DMS53 (cell line): ENCODE data around the gene TBXAS1.
"Not testable (repeated sequence)": the region's sequence is repeated elsewhere in the genome, so short reads cannot be mapped to it uniquely, and the experiment has no call there.

Source experiments
- DNase-seq: peaks from one replicate; lab custom pipeline; 2025; lab: John Stamatoyannopoulos, UW

TBXAS1 gene

DNA sequence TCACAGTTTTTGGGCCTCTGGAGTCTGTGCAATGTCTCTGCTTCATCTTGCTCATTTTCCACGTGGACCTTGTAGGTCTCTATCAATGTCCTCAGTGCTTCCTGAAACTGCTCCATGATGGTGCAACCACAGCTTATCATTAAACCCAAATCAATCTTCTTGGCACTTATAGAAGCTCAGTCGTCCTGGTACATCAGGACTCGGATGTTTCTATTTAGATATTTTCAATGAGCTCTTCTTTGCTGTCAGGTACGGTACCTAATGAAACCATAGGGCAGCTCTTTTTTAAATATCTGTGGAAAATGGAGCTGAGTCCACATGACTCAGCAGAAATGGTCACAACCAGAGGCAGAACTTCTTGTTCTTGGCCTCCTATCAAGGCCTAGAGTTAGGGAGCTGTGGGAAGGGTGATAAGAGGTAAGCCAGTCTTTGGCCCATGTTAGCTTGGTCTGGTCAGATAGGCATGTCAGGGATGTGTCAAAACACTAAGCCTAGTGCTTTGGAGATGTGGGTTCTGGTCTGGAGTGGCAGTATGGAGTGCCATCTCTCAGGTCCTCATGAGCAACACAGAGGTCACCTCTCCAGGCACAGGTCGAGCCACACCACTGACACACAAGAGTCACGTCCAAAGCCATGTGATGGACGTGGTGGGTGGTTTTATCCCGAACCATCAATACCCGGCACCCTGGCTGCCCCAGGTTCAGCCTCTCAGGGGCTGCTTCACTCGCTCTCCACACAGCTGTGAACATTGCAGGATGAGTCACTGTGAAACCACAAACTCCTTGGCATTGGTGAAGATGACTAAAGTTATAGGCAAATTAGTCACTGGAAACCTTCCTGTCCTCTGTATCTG lies 87.0 kb downstream of the TBXAS1 start:
- peak; percentile 72 for DNase-seq

DNA sequence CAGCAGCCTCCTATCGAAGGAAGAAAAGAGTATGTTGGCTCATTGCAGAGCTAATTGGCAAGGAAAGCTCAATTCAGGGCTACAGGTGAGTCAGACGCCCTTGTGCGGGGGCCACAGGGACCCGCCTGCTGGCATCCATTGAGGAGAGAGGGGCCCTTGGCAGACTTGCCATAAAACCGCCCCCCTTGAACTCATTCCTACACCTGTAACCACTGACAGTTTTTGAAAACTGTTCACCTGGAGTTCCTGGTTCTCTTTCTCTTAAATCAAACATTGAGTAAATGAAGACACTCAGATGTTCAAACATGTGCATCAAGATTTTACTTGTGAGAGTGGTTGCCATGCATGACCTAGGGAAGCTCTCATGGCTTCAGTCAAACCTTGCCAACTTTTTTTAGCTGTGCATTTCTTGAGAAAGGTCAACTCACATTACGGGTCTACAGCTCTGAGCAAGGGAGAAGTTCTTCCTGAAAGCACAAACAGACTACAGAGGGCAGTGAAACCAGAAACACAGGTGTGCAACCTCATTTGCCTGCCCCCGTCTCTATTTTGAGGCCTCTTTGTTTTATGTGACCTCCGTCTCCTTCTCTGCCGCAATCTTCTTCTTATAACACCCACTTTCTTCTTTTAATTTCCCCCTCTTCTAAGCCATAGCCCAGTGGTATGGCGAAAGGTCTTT lies 87.8 kb downstream of the TBXAS1 start:
- peak; percentile 45 for DNase-seq

DNA sequence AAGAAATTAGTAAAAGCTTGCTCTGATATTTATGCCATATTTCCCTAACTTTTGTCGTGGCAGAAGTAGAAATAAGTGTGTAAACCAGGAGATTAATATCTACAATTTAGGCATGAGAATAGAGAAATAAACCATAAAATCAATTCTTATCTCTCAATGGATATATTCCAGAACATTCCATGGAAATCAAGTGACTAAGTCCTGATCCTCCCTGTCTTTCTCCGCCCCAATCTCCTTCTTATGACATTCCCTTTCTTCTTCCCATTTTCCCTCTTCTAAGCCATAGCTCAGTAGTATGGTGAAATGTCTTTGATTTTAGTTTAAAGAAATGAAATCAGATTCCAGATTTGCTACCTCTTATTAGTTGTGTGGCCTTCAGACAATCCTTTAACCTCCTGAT lies 88.8 kb downstream of the TBXAS1 start:
- no peak for DNase-seq

DNA sequence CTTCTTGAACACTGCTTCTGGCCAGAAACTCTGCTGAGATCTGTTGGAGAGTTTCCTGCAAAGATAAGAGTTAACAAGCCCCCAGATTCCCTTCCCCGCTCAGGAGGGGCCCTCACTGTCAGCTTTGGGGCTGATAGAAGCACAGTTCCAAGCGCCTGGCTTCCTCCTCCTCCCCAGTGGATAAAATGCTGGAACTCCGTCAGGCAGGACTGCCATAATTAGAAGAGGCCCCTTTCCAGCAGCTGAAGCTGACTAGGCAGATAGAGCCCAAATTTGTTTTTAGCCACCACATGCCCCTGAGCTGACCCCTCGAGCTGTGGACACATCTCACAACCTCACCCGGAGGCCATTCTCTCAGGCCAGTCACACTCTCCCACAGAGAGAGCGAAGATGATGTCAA lies 89.4 kb downstream of the TBXAS1 start:
- no peak for DNase-seq

DNA sequence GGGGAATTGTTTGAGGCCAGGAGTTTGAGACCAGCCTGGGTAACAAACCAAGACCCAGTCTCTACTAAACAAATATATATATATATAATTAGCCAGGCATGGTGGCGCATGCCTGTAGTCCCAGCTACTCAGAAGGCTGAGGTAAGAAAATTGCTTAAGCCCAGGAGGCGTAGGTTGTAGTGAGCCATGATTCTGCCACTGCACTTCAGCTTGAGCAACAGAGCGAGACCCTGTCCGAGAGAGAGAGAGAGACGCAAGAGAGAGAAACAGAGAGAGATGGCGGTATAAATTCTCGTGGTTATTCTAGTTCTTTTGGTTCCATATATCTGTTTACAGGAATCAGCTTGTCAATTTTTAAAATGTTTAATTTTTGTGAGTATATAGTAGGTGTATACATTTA lies 94.0 kb downstream of the TBXAS1 start:
- DNase-seq = no peak

DNA sequence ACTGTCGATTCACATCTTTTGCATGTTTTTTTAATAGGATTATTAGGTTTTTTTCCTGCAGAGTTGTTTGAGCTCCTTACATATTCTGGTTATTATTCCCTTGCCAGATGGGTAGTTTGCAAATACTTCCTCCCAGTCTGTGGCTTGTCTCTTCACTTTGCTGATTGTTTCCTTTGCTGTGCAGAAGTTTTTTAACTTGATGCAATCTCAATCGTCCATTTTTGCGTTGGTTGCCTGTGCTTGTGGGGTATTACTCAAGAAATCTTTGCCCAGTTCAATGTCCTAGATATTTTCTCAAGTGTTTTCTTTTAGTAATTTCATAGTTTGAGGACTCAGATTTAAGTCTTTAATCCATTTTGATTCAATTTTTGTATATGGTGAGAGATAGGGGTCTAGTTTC lies 95.4 kb downstream of the TBXAS1 start:
- DNase-seq = no peak

DNA sequence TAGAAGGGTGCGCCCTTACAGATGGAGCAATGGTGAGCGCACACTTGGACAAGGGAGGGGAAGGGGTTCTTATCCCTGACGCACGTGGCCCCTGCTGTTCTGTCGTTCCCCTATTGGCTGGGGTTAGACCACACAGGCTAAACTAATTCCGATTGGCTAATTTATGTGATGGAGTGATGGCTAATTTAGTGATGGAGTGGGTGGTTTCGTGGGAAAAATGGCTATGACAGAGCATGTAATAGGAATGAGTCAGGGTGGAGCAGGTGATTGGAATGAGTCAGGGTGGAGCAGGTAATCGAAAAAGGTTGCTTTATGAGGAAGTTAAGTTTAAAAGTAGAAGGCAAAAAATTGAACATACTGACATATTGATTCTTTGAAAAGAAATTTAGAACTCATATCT lies 100.2 kb downstream of the TBXAS1 start:
- not testable (repeated sequence) for DNase-seq

DNA sequence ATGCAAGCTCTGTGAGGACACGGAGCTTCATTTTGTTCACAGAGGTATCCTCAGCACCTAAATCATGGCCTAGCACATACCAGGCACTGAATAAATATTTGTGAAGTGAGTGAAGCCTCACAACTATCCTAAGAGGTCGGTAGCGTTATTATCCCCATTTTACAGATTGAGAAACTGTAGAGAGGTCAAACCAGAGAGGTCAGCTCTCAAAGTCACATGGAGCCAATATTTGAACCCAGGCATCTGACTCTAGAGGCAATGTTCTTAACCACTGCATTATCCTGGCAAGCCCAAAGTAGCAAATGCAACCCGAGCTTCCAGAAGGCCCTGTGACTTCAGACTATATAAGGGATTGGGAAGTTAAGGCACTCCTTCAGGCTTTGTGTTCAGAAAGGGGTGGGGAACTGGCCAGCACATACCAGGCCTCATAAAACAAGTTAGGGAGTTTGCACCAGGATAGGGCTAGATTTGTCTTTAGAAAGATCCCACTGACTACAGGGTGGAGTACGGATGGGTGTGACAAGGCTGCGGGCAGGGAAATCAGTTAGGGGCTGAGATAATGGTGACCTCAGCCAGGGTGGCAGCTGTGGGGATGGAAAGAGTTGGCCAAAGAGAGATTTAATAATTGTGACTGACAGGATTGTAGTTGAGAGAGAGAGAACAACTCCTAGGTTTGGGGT lies 101.4 kb downstream of the TBXAS1 start:
- DNase-seq = no peak

DNA sequence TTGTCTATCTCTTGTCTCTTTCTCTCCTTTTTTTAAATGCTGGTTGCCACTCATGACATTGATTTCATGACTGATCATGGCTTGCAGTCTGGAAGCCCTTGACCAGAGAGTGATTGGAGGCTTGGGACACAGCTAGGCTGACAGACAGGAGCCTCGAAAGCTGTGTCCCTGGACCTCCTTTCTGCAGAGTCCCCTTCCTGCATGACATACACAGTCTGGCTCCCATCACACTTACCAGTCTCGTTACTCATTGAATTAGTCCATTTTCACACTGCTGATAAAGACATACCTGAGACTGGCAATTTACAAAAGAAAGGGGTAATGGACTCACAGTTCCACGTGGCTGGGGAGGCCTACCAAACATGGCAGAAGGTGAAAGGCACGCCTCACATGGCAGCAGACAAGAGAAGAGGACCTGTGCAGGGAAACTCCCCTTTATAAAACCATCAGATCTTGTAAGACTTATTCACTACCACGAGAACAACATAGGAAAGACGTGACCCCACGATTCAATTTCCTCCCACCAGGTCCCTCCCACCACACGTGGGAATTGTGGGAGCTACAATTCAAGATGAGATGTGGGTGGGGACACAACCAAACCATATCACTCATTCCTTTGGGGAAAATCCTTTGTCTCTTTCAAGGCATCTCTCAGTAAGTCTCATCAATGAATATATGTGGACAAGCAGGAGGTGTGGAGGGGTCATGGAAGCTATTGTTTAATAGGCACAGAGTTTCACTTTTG lies 102.3 kb downstream of the TBXAS1 start:
- DNase-seq = no peak

DNA sequence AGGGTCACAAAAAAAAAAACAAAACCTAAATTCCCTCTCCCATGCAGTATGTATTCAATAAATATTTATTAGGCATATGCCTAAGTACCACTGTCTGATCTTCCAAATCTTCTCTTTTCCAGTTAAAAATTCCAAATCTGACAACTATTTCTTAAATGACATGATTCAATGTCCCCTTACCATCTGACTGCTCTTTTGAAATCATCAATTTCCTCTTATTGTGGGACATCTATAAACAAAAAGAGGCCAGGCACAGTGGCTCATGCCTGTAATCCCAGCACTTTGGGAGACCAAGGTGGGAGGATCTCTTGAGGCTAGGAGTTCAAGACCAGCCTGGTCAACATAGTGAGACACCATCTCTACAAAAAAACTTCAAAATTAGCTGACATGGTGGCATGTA lies 103.5 kb downstream of the TBXAS1 start:
- no peak for DNase-seq

DNA sequence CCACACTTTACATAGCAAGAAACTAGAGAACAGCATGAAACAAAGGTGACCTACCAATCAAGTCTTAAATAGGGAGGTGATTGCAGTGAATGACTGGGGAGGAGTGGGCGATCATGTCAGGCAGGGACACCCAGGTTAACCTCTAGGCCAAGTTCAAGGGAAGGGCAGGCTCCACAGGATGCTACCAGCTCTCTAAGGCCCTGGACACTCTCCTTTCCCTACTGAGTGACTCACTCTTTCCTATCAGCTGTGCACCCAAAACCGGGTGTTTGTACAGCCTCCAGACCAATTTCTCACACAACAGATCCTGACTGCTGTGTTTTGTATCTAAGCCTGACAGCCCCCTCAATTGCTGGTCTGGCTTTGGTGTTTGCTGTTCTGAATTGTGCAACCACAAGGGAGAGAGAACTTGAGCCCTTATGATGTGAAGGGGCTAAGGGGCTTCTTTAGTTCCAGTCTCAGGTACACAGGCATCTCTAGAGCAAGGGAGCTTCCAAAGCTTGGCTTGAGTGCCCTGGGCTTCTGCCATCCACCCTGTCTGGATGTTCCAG lies 107.8 kb downstream of the TBXAS1 start:
- peak; percentile 61 for DNase-seq

DNA sequence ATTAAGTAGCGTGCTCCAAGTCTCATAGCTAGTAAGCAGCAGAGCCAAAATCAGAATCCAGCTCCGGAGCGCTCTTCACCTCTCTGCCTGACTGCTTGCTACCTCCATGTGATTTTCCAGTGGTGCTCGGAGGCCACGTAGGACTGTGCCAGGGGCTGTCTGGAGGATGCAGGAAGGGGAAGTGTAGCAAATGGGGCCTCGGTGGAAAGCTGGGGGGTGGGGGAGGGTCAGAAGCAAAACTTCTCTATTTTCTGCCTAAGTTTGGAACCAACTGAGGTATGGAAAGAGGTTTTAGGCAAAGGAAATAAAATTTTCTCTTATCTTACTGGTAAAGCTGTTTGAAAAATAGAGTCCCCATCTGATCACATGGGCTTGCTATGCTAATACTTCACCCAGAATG lies 108.7 kb downstream of the TBXAS1 start:
- DNase-seq = no peak

DNA sequence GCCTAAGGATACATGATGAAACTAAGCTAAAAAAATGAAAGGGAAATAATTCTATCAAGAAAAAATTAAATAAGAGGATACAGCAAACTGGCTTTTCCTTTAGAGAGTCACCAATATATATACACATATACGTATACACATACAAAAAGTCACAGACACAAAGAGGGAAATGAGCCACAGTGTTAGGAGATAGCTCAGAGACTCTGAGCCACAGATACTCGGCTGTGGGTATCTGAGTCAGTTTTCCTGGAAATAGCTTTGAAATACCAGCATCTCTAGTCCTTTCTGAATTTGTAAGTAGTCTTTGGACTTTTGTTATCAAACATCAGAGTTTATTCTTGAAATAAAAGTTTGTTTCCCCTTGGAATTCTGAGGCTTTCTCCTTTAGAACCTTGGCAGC lies 111.8 kb downstream of the TBXAS1 start:
- DNase-seq = no peak

DNA sequence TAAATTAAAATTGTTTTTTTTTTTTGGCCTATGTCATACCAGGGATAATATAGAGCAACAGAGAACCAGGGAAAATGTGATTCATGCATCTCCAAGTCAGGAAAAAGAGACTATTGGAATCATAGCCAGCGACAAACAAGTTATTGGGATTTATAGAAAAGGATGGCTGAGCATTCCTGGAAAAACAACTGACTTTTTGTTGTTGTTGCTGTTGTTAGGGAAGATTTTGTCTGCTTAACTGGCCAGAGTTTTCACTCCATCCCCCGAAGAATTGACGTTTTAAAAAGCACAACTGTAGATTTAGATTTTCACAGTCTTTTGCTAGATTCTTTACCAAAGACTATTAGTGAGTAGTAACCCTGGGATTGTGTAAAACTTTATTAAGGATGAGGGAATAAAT lies 112.4 kb downstream of the TBXAS1 start:
- no peak for DNase-seq

DNA sequence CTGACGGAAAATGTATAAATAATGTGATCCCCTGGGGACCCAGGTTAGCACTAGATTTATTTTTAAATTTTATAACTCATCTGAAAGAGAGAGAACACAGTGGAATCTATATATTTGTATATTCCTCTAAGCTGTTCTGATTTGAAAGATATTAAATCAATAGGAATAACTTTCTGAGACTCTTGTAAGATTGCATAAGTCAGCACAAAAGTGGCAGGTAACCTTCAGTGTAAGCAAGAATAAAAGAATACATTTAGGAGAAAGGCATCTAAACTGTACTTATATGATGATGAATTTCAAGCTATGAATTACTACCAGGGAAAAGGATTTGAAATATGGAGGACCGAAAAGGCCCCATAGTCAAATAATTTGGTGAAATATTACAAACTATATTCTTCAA lies 112.8 kb downstream of the TBXAS1 start:
- DNase-seq = no peak

DNA sequence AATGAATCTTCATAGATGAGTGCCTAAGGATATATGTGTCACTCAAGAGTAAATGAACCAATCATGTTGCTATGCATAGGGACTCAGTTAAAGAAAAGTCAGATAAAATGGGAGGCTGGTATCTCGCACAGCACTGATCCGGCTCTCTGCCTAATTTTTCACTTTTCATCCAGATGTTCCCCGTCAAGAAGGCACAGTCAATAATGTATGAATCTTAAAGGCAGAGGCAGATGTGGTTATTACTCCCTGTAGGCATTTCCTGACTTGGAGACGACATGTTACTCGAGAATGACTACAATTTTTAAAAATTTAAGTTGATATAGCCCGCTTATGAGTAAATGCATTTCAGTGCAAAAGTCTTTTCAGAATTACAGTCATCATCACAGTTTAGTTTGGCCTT lies 113.6 kb downstream of the TBXAS1 start:
- no peak for DNase-seq

DNA sequence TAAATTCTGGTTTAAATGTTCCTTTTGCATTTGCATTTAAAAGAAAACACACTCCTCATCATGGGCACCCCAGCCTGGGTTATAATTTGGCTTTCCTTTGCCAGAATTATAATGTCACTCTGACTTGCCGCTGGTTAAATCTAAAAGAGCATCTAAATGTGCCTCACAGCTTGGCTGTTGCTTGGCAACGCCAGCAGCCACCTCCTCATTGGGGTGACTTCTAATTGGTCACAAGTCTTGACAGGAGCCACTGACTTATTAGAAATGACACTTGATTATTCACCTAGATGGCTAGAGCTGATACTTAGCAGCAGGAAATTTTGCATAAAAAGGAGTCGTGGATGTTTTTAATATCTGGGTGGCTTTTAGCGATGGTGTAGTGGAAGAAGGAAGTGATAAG lies 114.3 kb downstream of the TBXAS1 start:
- no peak for DNase-seq

DNA sequence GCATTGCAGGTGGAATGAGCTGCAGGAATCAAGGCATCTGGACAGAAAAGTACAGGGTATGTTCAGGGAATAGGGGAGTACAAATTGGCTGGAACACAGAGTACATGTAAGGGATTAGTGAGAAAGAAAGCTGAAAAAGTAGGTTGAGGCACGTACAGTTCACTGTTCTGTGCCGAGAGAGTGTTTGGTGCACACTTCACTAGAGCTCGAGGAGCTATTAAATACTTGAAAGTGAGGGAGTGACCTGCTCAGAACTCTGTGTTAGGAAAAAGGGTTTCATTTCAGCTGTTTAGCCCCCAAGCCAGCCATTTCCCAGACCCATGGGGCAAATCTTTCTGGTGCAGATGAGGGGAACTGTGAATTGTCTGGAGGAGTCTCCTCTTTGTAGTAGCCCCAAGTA lies 115.2 kb downstream of the TBXAS1 start:
- DNase-seq = no peak

DNA sequence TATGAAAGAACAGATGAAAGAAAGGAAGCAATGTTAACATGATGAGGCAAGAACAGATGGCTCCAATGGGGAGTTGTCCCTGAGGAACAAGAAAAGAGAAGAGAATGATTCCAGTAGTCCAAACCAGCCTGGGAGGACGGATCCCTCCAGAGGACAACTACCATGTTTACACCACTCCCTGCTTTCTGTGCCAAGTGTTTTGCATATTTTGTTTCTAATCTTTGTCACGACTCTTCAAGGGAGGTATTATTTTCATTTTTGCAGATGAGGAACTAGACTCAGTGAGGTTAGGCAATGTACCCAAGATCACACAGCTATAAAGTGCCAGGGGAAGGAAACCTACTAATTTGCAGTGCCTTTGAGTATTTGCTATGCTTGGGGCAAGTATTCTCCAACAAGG lies 117.5 kb downstream of the TBXAS1 start:
- no peak for DNase-seq

DNA sequence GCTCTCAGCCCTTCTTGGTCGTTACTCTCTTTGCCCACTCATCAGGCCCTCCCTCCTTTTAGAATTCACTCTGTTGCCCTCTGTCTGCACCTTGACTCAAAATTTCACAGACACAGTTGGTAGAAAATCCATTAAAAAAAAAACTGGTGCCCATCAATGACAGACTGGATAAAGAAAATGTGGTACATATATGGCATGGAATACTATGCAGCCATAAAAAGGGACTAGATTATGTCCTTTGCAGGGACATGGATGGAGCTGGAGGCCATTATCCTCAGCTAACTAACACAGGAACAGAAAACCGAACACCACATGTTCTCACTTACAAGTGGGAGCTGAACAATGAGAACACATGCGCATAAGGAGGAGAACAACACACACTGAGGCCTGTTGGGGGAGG lies 118.0 kb downstream of the TBXAS1 start:
- DNase-seq = no peak

DNA sequence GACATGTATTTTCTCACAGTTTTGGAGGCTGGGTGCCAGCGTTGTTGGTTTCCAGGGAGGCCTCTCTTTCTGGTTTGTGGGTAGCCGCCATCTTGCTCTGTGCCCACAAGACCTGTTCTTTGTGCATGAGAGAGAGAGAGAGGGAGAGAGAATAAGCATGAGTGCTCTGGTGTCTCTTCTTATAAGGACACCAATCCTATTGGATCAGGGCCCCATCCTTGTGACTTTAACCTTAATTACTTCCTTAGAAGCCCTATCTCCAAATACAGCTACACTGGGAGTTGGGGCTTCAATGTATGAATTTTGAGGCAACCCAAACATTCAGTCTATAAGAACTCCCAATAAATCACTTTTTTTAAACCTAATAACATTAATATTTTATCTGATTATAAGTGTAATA lies 119.1 kb downstream of the TBXAS1 start:
- no peak for DNase-seq
